ENCODE data around the gene CLCN7. TPM values are rescaled to one million over a fixed set of nuclear protein-coding genes. Genes with fewer than 3 reads are reported as not detected.

Gene CLCN7
- total and polyA plus RNA-seq, 2 of the 13 experiments (the other 11 are each of a cell fraction or from before 2014, with no cell fraction given) = 24.6 to 25.1 TPM

DNA sequence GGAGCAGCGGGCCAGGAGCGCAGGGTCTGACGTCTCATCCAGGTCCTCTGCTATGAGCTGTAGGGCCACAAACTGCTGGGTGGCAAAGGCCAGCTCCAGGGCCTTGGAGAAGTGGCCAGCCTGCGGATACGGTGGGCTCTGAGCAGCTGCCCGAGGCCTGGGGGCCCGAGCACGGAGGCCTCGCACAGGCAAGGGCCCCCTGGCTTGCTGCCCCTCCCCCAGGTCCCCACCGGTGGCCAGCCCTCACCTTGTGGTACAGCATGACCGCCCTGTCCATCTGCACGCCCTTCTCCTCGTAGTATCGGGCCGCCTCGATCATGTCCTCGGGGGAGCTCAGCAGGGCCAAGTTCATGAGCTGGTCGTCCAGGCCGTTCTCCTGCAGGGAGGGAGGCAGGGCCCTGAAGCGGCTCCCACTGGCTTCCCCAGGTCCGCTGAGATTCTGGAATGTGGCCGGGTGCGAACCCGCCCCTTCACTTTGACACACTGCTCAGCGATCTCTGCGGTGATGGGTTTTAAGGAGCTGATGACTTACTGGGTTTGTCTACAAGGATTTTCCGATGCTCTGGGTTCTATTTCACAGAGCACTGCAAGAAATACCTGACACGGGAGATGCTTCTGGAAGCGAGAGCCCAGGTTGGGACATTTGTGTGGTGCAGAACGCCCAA lies 48.9 kb upstream of the CLCN7 start:
- in situ Hi-C loops (cut with HindIII; ENCODE audit: extremely low pct_ligation_motif_present, low pct_unique_long_range_greater_than_20kb) (no loop called here), intact Hi-C loops (cut with micrococcal nuclease; ENCODE audit: unreplicated experiment) (no loop called here)
- H3K4me3 ChIP-seq (replicated peaks in 1 of 3; ENCODE audit: insufficient read depth in 1 of 3, low read depth in 2 of 3, low read length in 3 of 3) = no peak overlapping the region
- no peaks in the 10 kb centered on the region for H3K9me3 ChIP-seq (ENCODE audit: low read length)
- TF ChIP-seq, protein P1, sequence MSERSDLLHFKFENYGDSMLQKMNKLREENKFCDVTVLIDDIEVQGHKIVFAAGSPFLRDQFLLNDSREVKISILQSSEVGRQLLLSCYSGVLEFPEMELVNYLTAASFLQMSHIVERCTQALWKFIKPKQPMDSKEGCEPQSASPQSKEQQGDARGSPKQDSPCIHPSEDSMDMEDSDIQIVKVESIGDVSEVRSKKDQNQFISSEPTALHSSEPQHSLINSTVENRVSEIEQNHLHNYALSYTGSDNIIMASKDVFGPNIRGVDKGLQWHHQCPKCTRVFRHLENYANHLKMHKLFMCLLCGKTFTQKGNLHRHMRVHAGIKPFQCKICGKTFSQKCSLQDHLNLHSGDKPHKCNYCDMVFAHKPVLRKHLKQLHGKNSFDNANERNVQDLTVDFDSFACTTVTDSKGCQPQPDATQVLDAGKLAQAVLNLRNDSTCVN (CRISPR knock-in tag; IDR thresholded peaks at IDR 0.05; ENCODE audit: borderline replicate concordance) = no peak
- TF ChIP-seq RFXAP (CRISPR knock-in tag; IDR thresholded peaks at IDR 0.05; ENCODE audit: borderline replicate concordance) = no peak
- no peak for TF ChIP-seq EP300 (IDR thresholded peaks at IDR 0.05; ENCODE audit: low read depth in 2 of 2, low read length in 2 of 2)
- TF ChIP-seq EP300 (CRISPR knock-in tag; IDR thresholded peaks at IDR 0.05; ENCODE audit: borderline replicate concordance) = no peak
- TF ChIP-seq KLF15 (CRISPR knock-in tag; IDR thresholded peaks at IDR 0.05; ENCODE audit: borderline replicate concordance) = no peak
- FAIRE-seq (no peak), ATAC-seq (no peak), DNase-seq (ENCODE audit: low spot score) (no peak)
- 91% methylated on average over 12 of the region's 30 CpGs for WGBS (ENCODE audit: low lambda C conversion rate)
- no peaks in the 10 kb centered on the region for H3K79me2 ChIP-seq (ENCODE audit: insufficient read depth, low read length)
- no peak overlapping the region for H3K27ac ChIP-seq (ENCODE audit: extremely low read length, insufficient read depth, low read length)
- H3K4me1 ChIP-seq (ENCODE audit: insufficient read depth, low read length) = peaks cover 12% of the 10 kb centered on the region
- CTCF ChIA-PET (ENCODE audit: low intra/inter-chr PET ratio, low total read pairs) = no interaction called here
- H4K20me1 ChIP-seq (ENCODE audit: insufficient read depth, low read length) = no peaks in the 10 kb centered on the region
- no peaks in the 10 kb centered on the region for H3K27me3 ChIP-seq (ENCODE audit: control insufficient read depth in 1 of 2, insufficient read depth in 2 of 2, low read length in 2 of 2)
- no peak overlapping the region for H3K4me2 ChIP-seq (ENCODE audit: low read depth, low read length)
- H2AFZ ChIP-seq (ENCODE audit: low read length) = no peak overlapping the region
- BruUV-seq (replicated peaks) = no TSS peak
- POLR2A ChIA-PET = no interaction called here
- no peak overlapping the region for H3K9ac ChIP-seq (ENCODE audit: insufficient read depth, low read depth, low read length)
- no peaks in the 10 kb centered on the region; a peak in 1 of 5 replicates for H3K36me3 ChIP-seq (replicated peaks in 1 of 2; ENCODE audit: control insufficient read depth in 1 of 2, insufficient read depth in 2 of 2, low read length in 2 of 2)

DNA sequence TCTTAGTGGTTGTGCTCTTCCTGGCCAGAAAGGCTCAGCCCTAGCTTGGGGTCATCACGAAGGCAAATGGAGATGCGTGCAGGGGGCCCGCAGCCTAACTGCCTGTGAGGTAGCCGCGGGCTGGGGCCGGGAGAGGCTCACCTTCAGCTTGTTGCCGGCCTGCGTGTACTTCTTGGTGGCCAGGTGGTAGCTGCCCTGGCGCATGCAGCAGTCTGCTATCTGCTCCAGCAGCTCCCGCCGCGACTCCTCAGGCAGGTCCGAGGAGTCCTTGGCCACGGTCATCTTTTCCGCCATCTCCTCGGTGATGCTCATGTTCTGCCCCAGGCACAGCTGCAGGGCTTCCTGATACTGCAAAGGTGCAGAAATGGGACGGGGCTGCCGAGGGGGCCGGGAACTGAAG lies 45.6 kb upstream of the CLCN7 start:
- H3K36me3 ChIP-seq (replicated peaks in 1 of 2; ENCODE audit: control insufficient read depth in 1 of 2, insufficient read depth in 2 of 2, low read length in 2 of 2) = no peaks in the 10 kb centered on the region; a peak in 1 of 5 replicates
- H3K9me3 ChIP-seq (ENCODE audit: low read length) = no peaks in the 10 kb centered on the region
- FAIRE-seq (no peak), ATAC-seq (no peak), DNase-seq (ENCODE audit: low spot score) (no peak)
- H3K9ac ChIP-seq (ENCODE audit: insufficient read depth, low read depth, low read length) = no peak overlapping the region
- no peak overlapping the region for H3K4me3 ChIP-seq (replicated peaks in 1 of 3; ENCODE audit: insufficient read depth in 1 of 3, low read depth in 2 of 3, low read length in 3 of 3)
- H3K79me2 ChIP-seq (ENCODE audit: insufficient read depth, low read length) = no peaks in the 10 kb centered on the region
- H3K27me3 ChIP-seq (ENCODE audit: control insufficient read depth in 1 of 2, insufficient read depth in 2 of 2, low read length in 2 of 2) = no peaks in the 10 kb centered on the region
- H3K4me1 ChIP-seq (ENCODE audit: insufficient read depth, low read length) = no peaks in the 10 kb centered on the region
- ChIA-PET CTCF (ENCODE audit: low intra/inter-chr PET ratio, low total read pairs) (no interaction called here), POLR2A (no interaction called here)
- BruUV-seq (replicated peaks) = no TSS peak
- intact Hi-C loops (cut with micrococcal nuclease; ENCODE audit: unreplicated experiment) (no loop called here), in situ Hi-C loops (cut with HindIII; ENCODE audit: extremely low pct_ligation_motif_present, low pct_unique_long_range_greater_than_20kb) (no loop called here)
- no peak overlapping the region for H3K4me2 ChIP-seq (ENCODE audit: low read depth, low read length)
- WGBS (ENCODE audit: low lambda C conversion rate) = 100% methylated on average over 3 of the region's 19 CpGs
- H4K20me1 ChIP-seq (ENCODE audit: insufficient read depth, low read length) = no peaks in the 10 kb centered on the region
- no peak overlapping the region for H3K27ac ChIP-seq (ENCODE audit: extremely low read length, insufficient read depth, low read length)
- H2AFZ ChIP-seq (ENCODE audit: low read length) = no peak overlapping the region
- TF ChIP-seq HMG20B (CRISPR knock-in tag; conservative IDR thresholded peaks at IDR 0.05) (no peak), ZNF207 (IDR thresholded peaks at IDR 0.05; ENCODE audit: borderline replicate concordance) (no peak), RBM39 (IDR thresholded peaks at IDR 0.05; ENCODE audit: low read depth, low read length, poor library complexity, severe bottlenecking) (no peak), SAFB2 (CRISPR knock-in tag; IDR thresholded peaks at IDR 0.05; ENCODE audit: borderline replicate concordance, low read depth) (no peak), ZNF777 (CRISPR knock-in tag; IDR thresholded peaks at IDR 0.05) (no peak)
- TF ChIP-seq, protein P2, sequence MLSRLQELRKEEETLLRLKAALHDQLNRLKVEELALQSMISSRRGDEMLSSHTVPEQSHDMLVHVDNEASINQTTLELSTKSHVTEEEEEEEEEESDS (CRISPR knock-in tag; IDR thresholded peaks at IDR 0.05; ENCODE audit: borderline replicate concordance) = no peak
- TF ChIP-seq, protein P3, sequence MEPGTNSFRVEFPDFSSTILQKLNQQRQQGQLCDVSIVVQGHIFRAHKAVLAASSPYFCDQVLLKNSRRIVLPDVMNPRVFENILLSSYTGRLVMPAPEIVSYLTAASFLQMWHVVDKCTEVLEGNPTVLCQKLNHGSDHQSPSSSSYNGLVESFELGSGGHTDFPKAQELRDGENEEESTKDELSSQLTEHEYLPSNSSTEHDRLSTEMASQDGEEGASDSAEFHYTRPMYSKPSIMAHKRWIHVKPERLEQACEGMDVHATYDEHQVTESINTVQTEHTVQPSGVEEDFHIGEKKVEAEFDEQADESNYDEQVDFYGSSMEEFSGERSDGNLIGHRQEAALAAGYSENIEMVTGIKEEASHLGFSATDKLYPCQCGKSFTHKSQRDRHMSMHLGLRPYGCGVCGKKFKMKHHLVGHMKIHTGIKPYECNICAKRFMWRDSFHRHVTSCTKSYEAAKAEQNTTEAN (CRISPR knock-in tag; conservative IDR thresholded peaks at IDR 0.05) = no peak
- TF ChIP-seq, protein P4, sequence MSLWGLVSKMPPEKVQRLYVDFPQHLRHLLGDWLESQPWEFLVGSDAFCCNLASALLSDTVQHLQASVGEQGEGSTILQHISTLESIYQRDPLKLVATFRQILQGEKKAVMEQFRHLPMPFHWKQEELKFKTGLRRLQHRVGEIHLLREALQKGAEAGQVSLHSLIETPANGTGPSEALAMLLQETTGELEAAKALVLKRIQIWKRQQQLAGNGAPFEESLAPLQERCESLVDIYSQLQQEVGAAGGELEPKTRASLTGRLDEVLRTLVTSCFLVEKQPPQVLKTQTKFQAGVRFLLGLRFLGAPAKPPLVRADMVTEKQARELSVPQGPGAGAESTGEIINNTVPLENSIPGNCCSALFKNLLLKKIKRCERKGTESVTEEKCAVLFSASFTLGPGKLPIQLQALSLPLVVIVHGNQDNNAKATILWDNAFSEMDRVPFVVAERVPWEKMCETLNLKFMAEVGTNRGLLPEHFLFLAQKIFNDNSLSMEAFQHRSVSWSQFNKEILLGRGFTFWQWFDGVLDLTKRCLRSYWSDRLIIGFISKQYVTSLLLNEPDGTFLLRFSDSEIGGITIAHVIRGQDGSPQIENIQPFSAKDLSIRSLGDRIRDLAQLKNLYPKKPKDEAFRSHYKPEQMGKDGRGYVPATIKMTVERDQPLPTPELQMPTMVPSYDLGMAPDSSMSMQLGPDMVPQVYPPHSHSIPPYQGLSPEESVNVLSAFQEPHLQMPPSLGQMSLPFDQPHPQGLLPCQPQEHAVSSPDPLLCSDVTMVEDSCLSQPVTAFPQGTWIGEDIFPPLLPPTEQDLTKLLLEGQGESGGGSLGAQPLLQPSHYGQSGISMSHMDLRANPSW (CRISPR knock-in tag; IDR thresholded peaks at IDR 0.05; ENCODE audit: borderline replicate concordance) = no peak
